GM10266 (cell line): ENCODE data around the gene SPTLC3.

Experiments used
- DNase-seq: peaks from one replicate; pipeline ENCODE4 v3.0.0; 2012; ENCODE audit errors: extremely low spot score
- CTCF ChIP-seq: IDR thresholded peaks from 2 replicates; pipeline ENCODE4 v1.5.1; 2012; ENCODE audit warnings: mild to moderate bottlenecking, low read depth; ENCODE audit not compliant: control insufficient read depth, insufficient read depth; ENCODE audit errors: missing control alignments

Gene SPTLC3

DNA sequence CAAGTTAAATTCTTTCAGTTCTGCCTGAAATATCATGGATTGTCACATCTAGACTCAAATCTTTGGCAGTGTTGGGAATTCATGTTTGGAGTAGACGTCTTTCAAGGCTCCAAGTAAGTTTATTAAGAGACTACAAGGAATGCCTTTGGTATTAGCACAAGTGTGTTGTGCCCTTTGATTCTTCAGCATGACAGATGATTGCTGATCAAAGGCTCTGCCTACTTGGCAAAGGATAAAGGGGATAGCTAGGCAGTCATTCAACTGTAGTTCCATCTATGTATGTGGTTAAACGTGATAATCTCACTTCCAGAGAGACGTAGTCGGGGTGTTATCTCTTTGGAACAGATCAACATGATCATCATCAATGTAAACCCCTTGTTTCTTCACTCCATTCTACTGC is 86.2 kb downstream of the SPTLC3 start:
- no peak for TF ChIP-seq CTCF
- no peak for DNase-seq

DNA sequence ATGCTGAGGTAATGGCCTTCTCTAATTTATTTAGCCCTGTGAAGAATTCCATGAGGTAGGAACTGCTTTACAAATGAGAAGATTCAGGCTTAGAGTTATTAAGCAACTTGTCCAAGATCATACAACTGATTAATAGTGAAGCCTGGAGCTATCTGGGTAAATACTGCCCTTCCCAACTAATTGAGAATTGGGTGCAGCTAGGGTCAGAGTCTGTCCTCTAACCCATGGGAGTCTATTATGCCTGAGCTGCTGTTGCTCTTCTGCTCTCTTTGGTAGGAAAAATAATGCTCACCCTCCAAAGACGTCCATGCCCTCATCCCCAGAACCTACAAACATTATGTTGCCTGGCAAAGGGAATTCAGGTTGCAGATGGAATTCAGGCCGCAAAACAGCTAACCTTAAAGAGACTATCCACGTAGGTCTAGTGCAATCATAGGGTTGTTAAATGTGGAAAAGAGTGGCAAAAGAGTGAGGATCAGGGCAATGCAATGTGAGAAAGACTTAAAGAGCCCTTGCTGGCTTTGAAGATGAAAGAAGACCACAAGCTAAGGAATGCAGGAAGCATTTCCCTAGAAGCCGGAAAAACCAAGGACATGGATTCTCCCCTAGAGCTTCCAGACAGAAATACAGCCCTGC is 90.1 kb downstream of the SPTLC3 start:
- TF ChIP-seq CTCF: no peak
- no peak for DNase-seq

DNA sequence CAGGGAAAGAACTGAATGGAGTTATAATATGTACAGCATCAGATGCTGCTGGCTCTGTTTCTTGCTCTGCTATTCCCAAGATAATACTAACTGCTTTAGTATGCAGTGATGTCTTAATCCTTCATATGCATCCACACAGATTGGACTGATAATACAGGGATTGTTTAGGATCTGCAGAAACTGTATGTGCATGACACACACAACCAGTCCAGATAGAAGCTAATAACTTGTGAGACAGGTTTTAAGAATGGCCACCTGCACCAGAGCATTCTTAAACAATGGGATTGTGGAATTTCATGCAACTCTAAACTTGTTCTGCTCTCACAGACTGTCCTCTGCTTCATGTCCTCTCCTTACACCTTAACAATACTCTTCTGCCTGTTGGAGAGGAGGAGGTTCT is 90.9 kb downstream of the SPTLC3 start:
- no peak for TF ChIP-seq CTCF
- no peak for DNase-seq

GRCh38 chr20:13101276-13101675 is 92.5 kb downstream of the SPTLC3 start:
- no peak for DNase-seq
- no peak for TF ChIP-seq CTCF

DNA sequence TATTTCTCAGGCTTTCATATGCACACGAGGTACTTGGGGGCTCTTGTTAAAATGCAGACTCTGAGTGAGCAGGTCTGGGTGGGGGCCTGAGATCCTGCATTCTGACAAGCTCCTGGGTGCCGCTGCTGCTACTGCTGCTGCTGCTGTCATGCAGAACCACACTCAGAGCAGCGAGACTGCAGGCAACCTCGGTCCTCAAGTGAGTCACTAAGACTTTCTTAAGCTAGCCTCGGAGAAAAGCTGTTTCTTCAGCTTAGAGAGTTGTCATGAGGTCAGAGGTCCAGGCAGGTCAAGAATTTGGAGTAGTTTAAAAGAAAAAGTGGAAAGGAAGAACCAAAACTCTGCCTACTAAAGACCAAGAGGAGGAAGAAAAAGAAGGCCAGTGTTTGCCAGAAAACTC is 92.9 kb downstream of the SPTLC3 start:
- no peak for TF ChIP-seq CTCF
- no peak for DNase-seq

GRCh38 chr20:13102237-13102636 is 93.5 kb downstream of the SPTLC3 start:
- DNase-seq: no peak
- no peak for TF ChIP-seq CTCF

DNA sequence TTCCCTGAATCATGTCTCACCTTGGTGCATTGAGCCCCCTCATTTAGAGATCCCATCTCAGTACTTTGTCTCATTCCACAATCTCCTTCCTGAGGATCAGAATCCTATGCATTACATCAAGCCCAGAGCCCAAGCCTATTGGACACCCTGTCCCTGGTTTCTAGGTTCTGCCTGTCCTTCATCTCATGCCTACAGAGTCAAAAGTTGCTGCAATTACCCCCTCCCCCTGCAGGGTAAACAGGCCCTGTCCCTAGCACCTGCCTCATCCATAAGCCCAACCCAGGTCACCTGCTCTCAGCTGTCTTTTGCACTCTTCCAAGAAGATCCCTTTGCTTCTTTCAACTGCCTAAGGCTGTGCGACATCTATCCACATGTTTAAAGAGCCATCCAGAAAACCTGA is 93.9 kb downstream of the SPTLC3 start:
- no peak for TF ChIP-seq CTCF
- DNase-seq: no peak
